Adrenal gland (tissue), 12 donors: Measurements from ENCODE around the gene CNNM2. TPM values are rescaled to one million over a fixed set of nuclear protein-coding genes. Genes with fewer than 3 reads are reported as not detected.

Source experiments
- DNase-seq, 7 donors: peaks; one replicate each; pipeline ENCODE4 v3.0.0-alpha.2; 2019 to 2020
- H3K27ac ChIP-seq, 5 donors: fragments of 200-600 bp; sonication (generic) in 4 of 5; 1 replicate in 3 of 5; 2 replicates in 2 of 5; pipeline versions ENCODE4 v1.5.1 to v1.8.0; 2016 to 2020; ENCODE audit warnings: mild to moderate bottlenecking in 1 of 5
- H3K27me3 ChIP-seq: fragments of 200-600 bp; 2 replicates; pipeline ENCODE4 v1.8.0; 2021
- H3K36me3 ChIP-seq, 2 donors: fragments of 200-600 bp; replicated peaks in 1 of 2; 1 replicate in 1 of 2; 2 replicates in 1 of 2; pipeline versions ENCODE4 v1.5.1 to v1.8.0; 2018 to 2022
- H3K4me1 ChIP-seq, 2 donors: fragments of 200-600 bp; replicated peaks in 1 of 2; 1 replicate in 1 of 2; 2 replicates in 1 of 2; pipeline versions ENCODE4 v1.5.1 to v1.8.0; 2018 to 2021
- H3K4me3 ChIP-seq, 4 donors: fragments of 200-600 bp; sonication (generic) in 3 of 4; one replicate each; pipeline ENCODE4 v1.5.1; 2016 to 2018
- H3K9me3 ChIP-seq, 3 donors: fragments of 200-600 bp; sonication (generic) in 1 of 3; replicated peaks in 1 of 3; 1 replicate in 2 of 3; 2 replicates in 1 of 3; pipeline versions ENCODE4 v1.5.1 to v1.8.0; 2016 to 2021
- POLR2A ChIP-seq, 2 donors: fragments of 450-650 bp; IDR thresholded peaks; one replicate each; pipeline ENCODE4 v1.6.1; 2017; ENCODE audit warnings: antibody characterized with exemption in 2 of 2, mild to moderate bottlenecking in 2 of 2, moderate library complexity in 1 of 2
- WGBS, 4 donors: extraction: QIAGEN DNeasy Blood & Tissue Kit in 2 of 4; methylation state at CpG; one replicate each; pipeline versions ENCODE4 v1.1.5 to v1.1.7; 2013 to 2017; 5-methylcytosine and 5-hydroxymethylcytosine counted together
- intact Hi-C, 2 donors: fragments of 100-400 bp; cut with DNase I; formaldehyde crosslinking; loops; one replicate each; pipeline versions ENCODE4 v1.14.1 to v1.15.0; 2022 to 2023
- polyA plus RNA-seq, 3 donors: library from polyadenylated mRNA; stranded (reverse); fragments of 200-250 nt in 2 of 3; fragments of 350-450 nt in 1 of 3; fragmentation: Illumina TruSeq in 1 of 3; extraction: RNeasy Lipid Tissue Mini Kit (QIAGEN cat#74804) in 1 of 3; gene quantifications; one replicate each; pipeline ENCODE4 v1.2.3, GENCODE V29; 2013 to 2014
- total RNA-seq, 9 donors: library from RNA; depleted of rRNA in 4 of 9; stranded (reverse); fragments of >200 nt in 4 of 9; fragments of 120-200 nt in 1 of 9; fragmentation: NEBNext Ultra II Directional in 1 of 9; extraction: Animal tissue kit (Norgen Biotek cat#: 25700) in 1 of 9; gene quantifications; one replicate each; pipeline versions ENCODE4 v1.1.0 to v1.2.4, GENCODE V29; 2013 to 2023
- TF ChIP-seq, protein P1 (sequence below), 6 experiments: fragments of 450-650 bp in 4 of 6; fragments of 200-600 bp in 2 of 6; sonication (generic) in 1 of 6; IDR thresholded peaks; 1 replicate in 5 of 6; 2 replicates in 1 of 6; pipeline versions ENCODE4 v1.5.1 to v1.8.0; 2016 to 2021; ENCODE audit warnings: antibody characterized with exemption in 6 of 6, mild to moderate bottlenecking in 2 of 6, moderate library complexity in 1 of 6
- donor health status: healthy with polysubstance abuse.
- donor health status: Bipolar disorder and iron deficiency.
- donor health status: DM: yes; HTN: yes; CAD: no.
- donor health status: DM: no; HTN: no; CAD: no.
- donor health status: DM: no; HTN: no; CAD: no.
- donor health status: DM: yes; HTN: yes; CAD: no.

Gene CNNM2
- total and polyA plus RNA-seq, 12 donors, result 5.4 to 52.0 (median 36.6) TPM

DNA sequence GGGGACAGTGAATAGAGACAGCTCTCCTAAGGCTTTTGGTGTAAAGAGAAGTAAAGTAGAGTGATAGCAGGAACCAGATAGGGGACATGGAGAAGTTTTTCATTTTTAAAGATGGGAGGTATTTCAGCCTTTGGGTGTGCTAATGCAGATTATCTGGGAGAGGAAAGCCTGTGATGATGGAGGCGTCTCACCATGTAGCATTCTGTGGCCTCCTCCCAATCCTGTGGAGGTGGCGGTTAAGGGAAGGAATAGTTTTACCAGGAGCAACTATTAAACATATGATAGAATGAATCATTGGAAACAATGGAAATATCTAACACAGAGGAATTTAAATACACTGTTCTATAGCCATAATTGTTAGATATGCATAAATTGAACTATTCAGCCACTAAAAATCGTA is 101.3 kb downstream of the CNNM2 start:
- no peak for TF ChIP-seq POLR2A (IDR thresholded peaks at IDR 0.05)
- TF ChIP-seq, protein P1, sequence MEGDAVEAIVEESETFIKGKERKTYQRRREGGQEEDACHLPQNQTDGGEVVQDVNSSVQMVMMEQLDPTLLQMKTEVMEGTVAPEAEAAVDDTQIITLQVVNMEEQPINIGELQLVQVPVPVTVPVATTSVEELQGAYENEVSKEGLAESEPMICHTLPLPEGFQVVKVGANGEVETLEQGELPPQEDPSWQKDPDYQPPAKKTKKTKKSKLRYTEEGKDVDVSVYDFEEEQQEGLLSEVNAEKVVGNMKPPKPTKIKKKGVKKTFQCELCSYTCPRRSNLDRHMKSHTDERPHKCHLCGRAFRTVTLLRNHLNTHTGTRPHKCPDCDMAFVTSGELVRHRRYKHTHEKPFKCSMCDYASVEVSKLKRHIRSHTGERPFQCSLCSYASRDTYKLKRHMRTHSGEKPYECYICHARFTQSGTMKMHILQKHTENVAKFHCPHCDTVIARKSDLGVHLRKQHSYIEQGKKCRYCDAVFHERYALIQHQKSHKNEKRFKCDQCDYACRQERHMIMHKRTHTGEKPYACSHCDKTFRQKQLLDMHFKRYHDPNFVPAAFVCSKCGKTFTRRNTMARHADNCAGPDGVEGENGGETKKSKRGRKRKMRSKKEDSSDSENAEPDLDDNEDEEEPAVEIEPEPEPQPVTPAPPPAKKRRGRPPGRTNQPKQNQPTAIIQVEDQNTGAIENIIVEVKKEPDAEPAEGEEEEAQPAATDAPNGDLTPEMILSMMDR (IDR thresholded peaks at IDR 0.05), result no peak
- Histone ChIP-seq H3K27me3 (no peaks in the 10 kb centered on the region), H3K27ac (no peak overlapping the region), H3K4me1 (peaks cover 0 to 13% of the 10 kb centered on the region in 2 donors), H3K36me3 (no peaks in the 10 kb centered on the region), H3K4me3 (no peak overlapping the region), H3K9me3 (no peaks in the 10 kb centered on the region)
- intact Hi-C loops, result no loop called here
- DNase-seq, result no peak
- 95 to 99% (median 97%) methylated on average over 3 of the region's 3 CpGs for WGBS, 4 donors

GRCh38 chr10:103021150-103021899 is 103.2 kb downstream of the CNNM2 start:
- 78 to 84% (median 83%) methylated on average over 18 of the region's 18 CpGs for WGBS, 4 donors
- peak overlapping the region in 3 of 5 donors; percentile 4 to 68 (median 61) for H3K27ac ChIP-seq
- no peak for TF ChIP-seq POLR2A (IDR thresholded peaks at IDR 0.05)
- TF ChIP-seq, protein P1 (IDR thresholded peaks at IDR 0.05), result no peak

GRCh38 chr10:103021900-103022293 is 103.8 kb downstream of the CNNM2 start:
- no peak for TF ChIP-seq POLR2A (IDR thresholded peaks at IDR 0.05)
- TF ChIP-seq, protein P1 (IDR thresholded peaks at IDR 0.05), result no peak
- Histone ChIP-seq H3K4me3 (no peak overlapping the region), H3K9me3 (no peaks in the 10 kb centered on the region), H3K27ac (peak overlapping the region; percentile 4 to 68 (median 15)), H3K27me3 (no peaks in the 10 kb centered on the region), H3K36me3 (no peaks in the 10 kb centered on the region), H3K4me1 (peaks cover 0 to 20% of the 10 kb centered on the region in 2 donors)
- WGBS, 4 donors, result 31 to 53% (median 43%) methylated on average over 5 of the region's 5 CpGs
- peak; percentile 31 to 74 (median 57) for DNase-seq
- intact Hi-C loops, result no loop called here

More at GRCh38 chr10:103021150-103021899, 103.2 kb downstream of the CNNM2 start:
- Histone ChIP-seq H3K36me3 (no peaks in the 10 kb centered on the region), H3K4me3 (no peak overlapping the region), H3K27me3 (no peaks in the 10 kb centered on the region), H3K4me1 (peaks cover 0 to 14% of the 10 kb centered on the region in 2 donors), H3K9me3 (no peaks in the 10 kb centered on the region)
- no peak for DNase-seq
- intact Hi-C loops, result no loop called here

DNA sequence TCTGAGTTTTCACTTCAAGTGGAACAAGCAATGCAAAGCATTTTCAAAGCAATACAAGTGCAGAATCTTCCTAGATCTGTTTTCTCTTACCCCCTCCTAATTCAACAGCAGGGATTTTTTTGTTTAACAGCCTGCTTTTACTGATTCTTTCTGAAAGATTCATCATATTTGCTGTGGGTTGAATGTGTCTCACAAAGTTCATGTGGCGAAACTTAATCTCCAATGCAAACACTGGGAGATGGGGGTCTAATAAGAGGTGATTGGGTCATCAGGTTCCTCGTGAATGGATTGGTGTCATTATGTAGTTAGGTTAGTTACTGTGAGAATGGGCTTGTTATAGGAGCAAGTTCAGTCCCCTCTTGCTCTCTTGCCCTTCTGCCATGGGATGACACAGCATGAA is 107.6 kb downstream of the CNNM2 start:
- DNase-seq, result no peak
- no peaks in the 10 kb centered on the region for H3K27me3 ChIP-seq
- TF ChIP-seq, protein P1 (IDR thresholded peaks at IDR 0.05), result no peak
- no peak for TF ChIP-seq POLR2A (IDR thresholded peaks at IDR 0.05)
- no peaks in the 10 kb centered on the region for H3K36me3 ChIP-seq
- no peak overlapping the region for H3K4me3 ChIP-seq
- no peaks in the 10 kb centered on the region for H3K9me3 ChIP-seq
- intact Hi-C loops, result no loop called here
- H3K4me1 ChIP-seq, result peaks cover 0 to 23% of the 10 kb centered on the region in 2 donors
- no peak overlapping the region for H3K27ac ChIP-seq
- 89 to 96% (median 93%) methylated on average over 2 of the region's 2 CpGs for WGBS, 4 donors
